Tibial nerve (tissue), 4 donors: ENCODE measurements around the gene SPHKAP. TPM values are rescaled to one million over a fixed set of nuclear protein-coding genes. Genes with fewer than 3 reads are reported as not detected.

ENCODE experiments used
- DNase-seq, 2 donors: peaks; one replicate each; pipeline ENCODE4 v3.0.0-alpha.2; 2019; ENCODE audit warnings: low spot score in 2 of 2
- H3K27ac ChIP-seq, 4 donors: fragments of 200-600 bp; sonication (generic) in 3 of 4; one replicate each; pipeline ENCODE4 v1.5.1; 2017 to 2019; ENCODE audit warnings: mild to moderate bottlenecking in 1 of 4
- H3K27me3 ChIP-seq, 2 donors: fragments of 200-600 bp; sonication (generic) in 1 of 2; one replicate each; pipeline versions ENCODE4 v1.5.1 to v1.6.0; 2017 to 2019
- H3K36me3 ChIP-seq, 3 donors: fragments of 200-600 bp; sonication (generic); one replicate each; pipeline ENCODE4 v1.5.1; 2018 to 2019
- H3K4me1 ChIP-seq, 4 donors: fragments of 200-600 bp; sonication (generic) in 3 of 4; one replicate each; pipeline ENCODE4 v1.5.1; 2017 to 2019
- H3K4me3 ChIP-seq, 4 donors: fragments of 200-600 bp; sonication (generic) in 3 of 4; one replicate each; pipeline ENCODE4 v1.5.1; 2017 to 2019; ENCODE audit warnings: mild to moderate bottlenecking in 1 of 4, moderate library complexity in 1 of 4
- H3K9me3 ChIP-seq, 4 donors: fragments of 200-600 bp; sonication (generic) in 3 of 4; one replicate each; pipeline ENCODE4 v1.5.1; 2017 to 2019
- EP300 ChIP-seq, 2 donors: sonication (generic); formaldehyde crosslinking; IDR thresholded peaks; one replicate each; pipeline ENCODE4 v1.6.1; 2017; ENCODE audit warnings: antibody characterized with exemption in 2 of 2, mild to moderate bottlenecking in 1 of 2
- POLR2A ChIP-seq, 2 donors: fragments of 450-650 bp; IDR thresholded peaks; one replicate each; pipeline ENCODE4 v1.6.1; 2017; ENCODE audit warnings: antibody characterized with exemption in 2 of 2, mild to moderate bottlenecking in 2 of 2, moderate library complexity in 2 of 2
- WGBS, 2 donors: methylation state at CpG; one replicate each; pipeline ENCODE4 v1.1.5; 2018; 5-methylcytosine and 5-hydroxymethylcytosine counted together
- total RNA-seq, 4 donors: library from RNA; depleted of rRNA; stranded (reverse); fragments of >200 nt; gene quantifications; one replicate each; pipeline ENCODE4 v1.1.0, GENCODE V29; 2016
- TF ChIP-seq, protein P1 (sequence below), 5 experiments: fragments of 200-600 bp in 3 of 5; fragments of 450-650 bp in 2 of 5; sonication (generic) in 3 of 5; IDR thresholded peaks; one replicate each; pipeline ENCODE4 v1.5.1; 2016 to 2019; ENCODE audit warnings: antibody characterized with exemption in 5 of 5, mild to moderate bottlenecking in 3 of 5, moderate library complexity in 2 of 5

SPHKAP gene
- total RNA-seq, 4 donors from 2014 or later = not detected

GRCh38 chr2:228140934-228141528 lies 40.5 kb downstream of the SPHKAP start:
- no peak for DNase-seq
- H3K4me3 ChIP-seq = no peak overlapping the region
- H3K27me3 ChIP-seq = no peaks in the 10 kb centered on the region
- H3K27ac ChIP-seq = no peak overlapping the region
- WGBS, 2 donors = 62 to 82% methylated on average over 3 of the region's 3 CpGs
- no peaks in the 10 kb centered on the region for H3K4me1 ChIP-seq
- H3K36me3 ChIP-seq = no peaks in the 10 kb centered on the region
- no peaks in the 10 kb centered on the region for H3K9me3 ChIP-seq
- TF ChIP-seq POLR2A (IDR thresholded peaks at IDR 0.05) = no peak
- TF ChIP-seq EP300 (IDR thresholded peaks at IDR 0.05) = no peak
- TF ChIP-seq, protein P1, sequence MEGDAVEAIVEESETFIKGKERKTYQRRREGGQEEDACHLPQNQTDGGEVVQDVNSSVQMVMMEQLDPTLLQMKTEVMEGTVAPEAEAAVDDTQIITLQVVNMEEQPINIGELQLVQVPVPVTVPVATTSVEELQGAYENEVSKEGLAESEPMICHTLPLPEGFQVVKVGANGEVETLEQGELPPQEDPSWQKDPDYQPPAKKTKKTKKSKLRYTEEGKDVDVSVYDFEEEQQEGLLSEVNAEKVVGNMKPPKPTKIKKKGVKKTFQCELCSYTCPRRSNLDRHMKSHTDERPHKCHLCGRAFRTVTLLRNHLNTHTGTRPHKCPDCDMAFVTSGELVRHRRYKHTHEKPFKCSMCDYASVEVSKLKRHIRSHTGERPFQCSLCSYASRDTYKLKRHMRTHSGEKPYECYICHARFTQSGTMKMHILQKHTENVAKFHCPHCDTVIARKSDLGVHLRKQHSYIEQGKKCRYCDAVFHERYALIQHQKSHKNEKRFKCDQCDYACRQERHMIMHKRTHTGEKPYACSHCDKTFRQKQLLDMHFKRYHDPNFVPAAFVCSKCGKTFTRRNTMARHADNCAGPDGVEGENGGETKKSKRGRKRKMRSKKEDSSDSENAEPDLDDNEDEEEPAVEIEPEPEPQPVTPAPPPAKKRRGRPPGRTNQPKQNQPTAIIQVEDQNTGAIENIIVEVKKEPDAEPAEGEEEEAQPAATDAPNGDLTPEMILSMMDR (IDR thresholded peaks at IDR 0.05) = no peak

- no peaks in the 10 kb centered on the region for H3K36me3 ChIP-seq
- no peaks in the 10 kb centered on the region for H3K4me1 ChIP-seq
- no peak overlapping the region for H3K4me3 ChIP-seq
- TF ChIP-seq POLR2A (IDR thresholded peaks at IDR 0.05) = no peak
- TF ChIP-seq, protein P1 (IDR thresholded peaks at IDR 0.05) = no peak
- TF ChIP-seq EP300 (IDR thresholded peaks at IDR 0.05) = no peak
- 80 to 82% methylated on average over 3 of the region's 3 CpGs for WGBS, 2 donors
- no peaks in the 10 kb centered on the region for H3K27me3 ChIP-seq
- DNase-seq = no peak
- no peak overlapping the region for H3K27ac ChIP-seq
- no peaks in the 10 kb centered on the region for H3K9me3 ChIP-seq
Observed at GRCh38 chr2:228136027-228136426, 45.5 kb downstream of the SPHKAP start.

DNA sequence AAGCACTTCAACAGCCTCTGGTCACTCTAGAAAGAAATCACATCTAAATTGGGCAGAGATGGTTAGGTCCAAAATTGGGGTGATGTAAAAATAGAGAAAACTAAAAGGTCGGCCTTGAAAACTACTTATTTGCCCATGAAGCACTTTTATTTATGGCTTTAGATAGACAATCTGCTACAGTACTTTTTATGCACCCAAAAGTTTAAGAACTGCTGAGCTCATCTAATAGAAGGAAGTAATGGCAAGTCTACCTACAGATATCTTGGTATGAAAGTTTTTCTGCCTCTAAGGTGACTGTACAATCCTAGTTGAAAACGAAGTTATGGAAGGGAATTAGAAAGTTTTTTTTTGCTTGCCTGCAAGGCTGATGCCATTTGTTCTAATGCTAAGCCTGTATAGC lies 46.2 kb downstream of the SPHKAP start:
- H3K36me3 ChIP-seq = no peaks in the 10 kb centered on the region
- WGBS, 2 donors = 75% methylated on average over 2 of the region's 2 CpGs
- no peaks in the 10 kb centered on the region for H3K4me1 ChIP-seq
- H3K27me3 ChIP-seq = no peaks in the 10 kb centered on the region
- no peak overlapping the region for H3K27ac ChIP-seq
- no peaks in the 10 kb centered on the region for H3K9me3 ChIP-seq
- no peak overlapping the region for H3K4me3 ChIP-seq
- TF ChIP-seq EP300 (IDR thresholded peaks at IDR 0.05) (no peak), POLR2A (IDR thresholded peaks at IDR 0.05) (no peak)
- TF ChIP-seq, protein P1 (IDR thresholded peaks at IDR 0.05) = no peak
- no peak for DNase-seq

GRCh38 chr2:228131833-228132232 lies 49.7 kb downstream of the SPHKAP start:
- Histone ChIP-seq H3K27me3 (no peaks in the 10 kb centered on the region), H3K27ac (no peak overlapping the region), H3K36me3 (no peaks in the 10 kb centered on the region), H3K4me1 (no peaks in the 10 kb centered on the region), H3K4me3 (no peak overlapping the region), H3K9me3 (no peaks in the 10 kb centered on the region)
- 75% methylated on average over 8 of the region's 8 CpGs for WGBS, 2 donors
- TF ChIP-seq EP300 (IDR thresholded peaks at IDR 0.05) (no peak), POLR2A (IDR thresholded peaks at IDR 0.05) (no peak)
- TF ChIP-seq, protein P1 (IDR thresholded peaks at IDR 0.05) = no peak
- no peak for DNase-seq

DNA sequence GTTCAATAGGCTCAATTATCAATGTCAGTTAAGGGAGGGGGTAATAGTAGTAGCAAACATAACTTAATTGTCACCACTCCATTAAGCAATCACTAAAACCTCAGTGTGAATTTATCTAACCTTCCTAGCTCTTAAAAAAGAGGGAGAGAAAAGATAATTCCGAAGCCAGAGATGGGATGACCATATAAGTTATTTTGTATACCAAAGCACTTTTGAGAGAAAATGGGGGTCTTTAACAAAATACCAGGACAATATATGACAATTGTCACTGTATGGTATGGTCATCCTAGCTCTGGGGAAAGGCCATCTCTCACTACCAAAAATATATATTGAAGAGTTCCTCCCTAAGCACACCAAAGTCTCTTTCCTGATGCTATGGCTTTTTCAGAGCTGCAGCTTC lies 55.1 kb downstream of the SPHKAP start:
- H3K9me3 ChIP-seq = no peaks in the 10 kb centered on the region
- H3K27me3 ChIP-seq = no peaks in the 10 kb centered on the region
- WGBS, 2 donors = 42 to 85% methylated on average over 1 of the region's 1 CpG
- DNase-seq = no peak
- H3K4me1 ChIP-seq = no peaks in the 10 kb centered on the region
- no peak overlapping the region for H3K4me3 ChIP-seq
- H3K36me3 ChIP-seq = no peaks in the 10 kb centered on the region
- H3K27ac ChIP-seq = no peak overlapping the region
- TF ChIP-seq, protein P1 (IDR thresholded peaks at IDR 0.05) = no peak
- TF ChIP-seq POLR2A (IDR thresholded peaks at IDR 0.05) (no peak), EP300 (IDR thresholded peaks at IDR 0.05) (no peak)
